H1 (cell line): ENCODE results near the gene DTNB. TPM values are rescaled to one million over a fixed set of nuclear protein-coding genes. Genes with fewer than 3 reads are reported as not detected.
"Not testable (repeated sequence)": the region's sequence is repeated elsewhere in the genome, so short reads cannot be mapped to it uniquely, and the experiment has no call there.

ENCODE experiments used
- CTCF ChIA-PET: fragments of 300-600 bp; sonication (Branson Sonifier 250); formaldehyde crosslinking; loops from one replicate; lab custom pipeline; 2021; ENCODE audit not compliant: partially characterized antibody; lab: Charles Lee
- POLR2A ChIA-PET: fragments of 300-600 bp; sonication (Branson Sonifier 250); formaldehyde crosslinking; loops from one replicate; lab custom pipeline; 2021; ENCODE audit warnings: inconsistent platforms; ENCODE audit not compliant: partially characterized antibody; lab: Charles Lee
- DNase-seq, 2 experiments: peaks; one replicate each; pipeline versions ENCODE4 v3.0.0 to v3.0.0-alpha.2; 2010 to 2022; ENCODE audit warnings: low spot score in 2 of 2, low read depth in 1 of 2, mixed read lengths in 1 of 2
- FAIRE-seq: peaks from 2 replicates; lab custom pipeline; 2011; peaks lifted over from hg19 to GRCh38; lab: Jason Lieb, UNC
- H2AFZ ChIP-seq: 2 replicates; pipeline ENCODE4 v1.8.1; 2012; ENCODE audit warnings: low read length, inconsistent platforms
- H2AK5ac ChIP-seq: 2 replicates; pipeline ENCODE4 v1.6.1; 2013; ENCODE audit warnings: low read depth, low read length
- H2BK120ac ChIP-seq: replicated peaks from 2 replicates; pipeline ENCODE3; 2013; ENCODE audit warnings: low read depth, low read length, inconsistent platforms
- H2BK12ac ChIP-seq: 2 replicates; pipeline ENCODE4 v1.6.1; 2013; ENCODE audit warnings: low read depth, low read length
- H2BK15ac ChIP-seq: 2 replicates; pipeline ENCODE4 v1.6.1; 2013; ENCODE audit warnings: low read length
- H2BK20ac ChIP-seq: 2 replicates; pipeline ENCODE4 v1.6.1; 2013; ENCODE audit warnings: low read length
- H2BK5ac ChIP-seq: 2 replicates; pipeline ENCODE4 v1.6.1; 2013; ENCODE audit warnings: low read depth, low read length
- H3K14ac ChIP-seq: 2 replicates; pipeline ENCODE4 v1.6.1; 2013; ENCODE audit warnings: inconsistent platforms; ENCODE audit not compliant: insufficient read length
- H3K18ac ChIP-seq: 2 replicates; pipeline ENCODE4 v1.6.1; 2013; ENCODE audit warnings: low read length; ENCODE audit errors: extremely low read depth
- H3K23ac ChIP-seq: 2 replicates; pipeline ENCODE4 v1.6.1; 2013; ENCODE audit warnings: inconsistent platforms; ENCODE audit not compliant: insufficient read length
- H3K23me2 ChIP-seq: 2 replicates; pipeline ENCODE4 v1.6.1; 2013; ENCODE audit warnings: low read depth, low read length
- H3K27ac ChIP-seq: 2 replicates; pipeline ENCODE4 v1.6.1; 2011; ENCODE audit warnings: low read depth, low read length, inconsistent platforms
- H3K27me3 ChIP-seq, 4 experiments: replicated peaks in 1 of 4; 1 replicate in 1 of 4; 2 replicates in 3 of 4; pipeline versions ENCODE4 v1.6.1 to v1.8.1; 2011 to 2013; ENCODE audit warnings: low read length in 3 of 4, mild to moderate bottlenecking in 3 of 4, inconsistent platforms in 2 of 4, mixed read lengths in 2 of 4, moderate library complexity in 1 of 4; ENCODE audit not compliant: control insufficient read depth in 3 of 4, insufficient read depth in 3 of 4; ENCODE audit errors: extremely low read depth in 1 of 4
- H3K36me3 ChIP-seq, 4 experiments: 2 replicates each; pipeline versions ENCODE4 v1.6.1 to v1.8.1; 2011 to 2013; ENCODE audit warnings: mild to moderate bottlenecking in 4 of 4, low read length in 3 of 4, moderate library complexity in 2 of 4, control low read depth in 1 of 4, inconsistent platforms in 1 of 4; ENCODE audit not compliant: insufficient read depth in 4 of 4, control insufficient read depth in 2 of 4
- H3K4ac ChIP-seq: replicated peaks from 2 replicates; pipeline ENCODE3; 2013; ENCODE audit warnings: low read length, low read depth, mixed read lengths, inconsistent platforms; ENCODE audit not compliant: insufficient read length
- H3K4me1 ChIP-seq, 4 experiments: replicated peaks in 1 of 4; 1 replicate in 1 of 4; 2 replicates in 3 of 4; pipeline versions ENCODE4 v1.6.1 to v1.8.1; 2011 to 2013; ENCODE audit warnings: low read length in 3 of 4, inconsistent platforms in 2 of 4, mixed read lengths in 1 of 4; ENCODE audit not compliant: insufficient read depth in 4 of 4, control insufficient read depth in 3 of 4
- H3K4me2 ChIP-seq, 2 experiments: 2 replicates each; pipeline versions ENCODE4 v1.6.1 to v1.8.1; 2011 to 2013; ENCODE audit warnings: low read depth in 2 of 2, low read length in 2 of 2, control low read depth in 1 of 2, inconsistent platforms in 1 of 2, mild to moderate bottlenecking in 1 of 2; ENCODE audit not compliant: insufficient read depth in 1 of 2
- H3K4me3 ChIP-seq, 4 experiments: fragments of 200-600, 300-600 bp in 1 of 4; sonication (generic), shearing (Covaris generic), sonication (Bioruptor Twin) in 1 of 4; 2 replicates each; pipeline versions ENCODE4 v1.5.1 to v1.8.1; 2011 to 2016; ENCODE audit warnings: low read length in 4 of 4, low read depth in 3 of 4, control low read depth in 2 of 4, inconsistent platforms in 2 of 4, mild to moderate bottlenecking in 2 of 4, mixed read lengths in 1 of 4, moderate library complexity in 1 of 4; ENCODE audit not compliant: insufficient read depth in 2 of 4; ENCODE audit errors: extremely low read depth in 1 of 4
- H3K56ac ChIP-seq: replicated peaks from 2 replicates; pipeline ENCODE3; 2013; ENCODE audit warnings: low read depth, mild to moderate bottlenecking, mixed read lengths, low read length, inconsistent platforms; ENCODE audit not compliant: insufficient read length
- H3K79me1 ChIP-seq: 2 replicates; pipeline ENCODE4 v1.6.1; 2013; ENCODE audit warnings: low read depth, low read length, control low read depth
- H3K79me2 ChIP-seq, 2 experiments: 2 replicates each; pipeline versions ENCODE4 v1.6.1 to v1.8.1; 2012 to 2013; ENCODE audit warnings: low read length in 2 of 2, mild to moderate bottlenecking in 2 of 2, inconsistent platforms in 1 of 2; ENCODE audit not compliant: insufficient read depth in 2 of 2, control insufficient read depth in 1 of 2
- H3K9ac ChIP-seq, 4 experiments: replicated peaks in 1 of 4; 1 replicate in 1 of 4; 2 replicates in 3 of 4; pipeline versions ENCODE4 v1.6.1 to v1.8.1; 2011 to 2013; ENCODE audit warnings: low read depth in 3 of 4, low read length in 3 of 4, control low read depth in 2 of 4, mild to moderate bottlenecking in 2 of 4, moderate library complexity in 2 of 4, inconsistent platforms in 1 of 4; ENCODE audit errors: extremely low read depth in 1 of 4
- H3K9me3 ChIP-seq, 2 experiments: 2 replicates each; pipeline versions ENCODE4 v1.6.1 to v1.8.1; 2012 to 2013; ENCODE audit warnings: mild to moderate bottlenecking in 2 of 2, moderate library complexity in 2 of 2, control low read depth in 1 of 2, inconsistent platforms in 1 of 2, low read depth in 1 of 2, low read length in 1 of 2, mixed read lengths in 1 of 2; ENCODE audit not compliant: insufficient read depth in 2 of 2
- H4K20me1 ChIP-seq, 2 experiments: replicated peaks in 1 of 2; 2 replicates each; pipeline versions ENCODE3 to v1.8.1; 2011 to 2013; ENCODE audit warnings: inconsistent platforms in 2 of 2, low read length in 2 of 2, mild to moderate bottlenecking in 1 of 2; ENCODE audit not compliant: insufficient read depth in 2 of 2, control insufficient read depth in 1 of 2
- H4K5ac ChIP-seq: 2 replicates; pipeline ENCODE4 v1.6.1; 2013; ENCODE audit warnings: low read length, low read depth, mixed read lengths, inconsistent platforms; ENCODE audit not compliant: insufficient read length
- H4K8ac ChIP-seq: 2 replicates; pipeline ENCODE4 v1.8.0; 2013; ENCODE audit warnings: mild to moderate bottlenecking, moderate library complexity, low read length, inconsistent platforms; ENCODE audit not compliant: insufficient read depth; ENCODE audit errors: extremely low read depth
- H4K91ac ChIP-seq: replicated peaks from 2 replicates; pipeline ENCODE3; 2013; ENCODE audit warnings: low read length, mixed read lengths, inconsistent platforms; ENCODE audit not compliant: insufficient read length
- WGBS, 2 experiments: shearing (Covaris generic) in 1 of 2; methylation state at CpG; one replicate each; pipeline versions ENCODE4 v1.1.6 to v1.1.7; 2013 to 2015; ENCODE audit warnings: low lambda C conversion rate in 2 of 2, mixed read lengths in 2 of 2, inconsistent platforms in 1 of 2, low coverage in 1 of 2, missing lambda C conversion rate in 1 of 2; ENCODE audit not compliant: insufficient replicate concordance in 2 of 2, insufficient coverage in 1 of 2, insufficient read length in 1 of 2; ENCODE audit errors: extremely low coverage in 1 of 2, missing lambda C conversion rate in 1 of 2; 5-methylcytosine and 5-hydroxymethylcytosine counted together
- polyA plus RNA-seq, 7 experiments: library from polyadenylated mRNA; depleted of rRNA in 3 of 7; stranded (reverse) in 5 of 7; unstranded in 2 of 7; fragments of >200 nt in 5 of 7; fragments of 200-250 nt in 2 of 7; gene quantifications; 1 replicate in 5 of 7; 2 replicates in 1 of 7; 4 replicates in 1 of 7; pipeline versions ENCODE4 v1.2.1 to v1.2.3, GENCODE V29; 2011 to 2013; ENCODE audit warnings: missing spikeins in 2 of 7, mixed read lengths in 2 of 7
- total RNA-seq: library from RNA; stranded (reverse); fragmentation: NEBNext Ultra II Directional; extraction: Animal tissue kit (Norgen Biotek cat#: 25700); gene quantifications from 2 replicates; pipeline ENCODE4 v1.2.1, GENCODE V29; 2021

Gene DTNB
- total and polyA plus RNA-seq, 2 of the 8 experiments (the other 6 are each of a cell fraction or from before 2014, with no cell fraction given): 39.6 to 49.5 TPM

GRCh38 chr2:25705575-25705974, 32.2 kb upstream of the DTNB start:
- H4K8ac ChIP-seq, H2BK5ac ChIP-seq, H3K79me1 ChIP-seq, H3K9me3 ChIP-seq, H2BK12ac ChIP-seq, H3K36me3 ChIP-seq, H3K27me3 ChIP-seq, H2BK120ac ChIP-seq, H3K18ac ChIP-seq, H4K5ac ChIP-seq, H2BK15ac ChIP-seq, POLR2A ChIA-PET, H4K91ac ChIP-seq, H3K14ac ChIP-seq, H2AK5ac ChIP-seq, DNase-seq, H3K4ac ChIP-seq, FAIRE-seq, H3K4me1 ChIP-seq, H3K27ac ChIP-seq, H4K20me1 ChIP-seq, H3K79me2 ChIP-seq, H3K9ac ChIP-seq, H3K23me2 ChIP-seq, H3K4me3 ChIP-seq, H2AFZ ChIP-seq, H2BK20ac ChIP-seq, H3K23ac ChIP-seq, H3K56ac ChIP-seq, H3K4me2 ChIP-seq: not testable (repeated sequence)
- CTCF ChIA-PET: interaction anchor here (4.1 kb wide), 1 partner anchor 98 kb away, joined by 16 read pairs; no protein-coding TSS in a partner anchor
- 87% methylated on average over 3 of the region's 33 CpGs; no CpG with 5 or more reads in 1 of the 2 experiments for WGBS, 2 experiments
